Measurements from ENCODE around the gene OR7D2. TPM values are rescaled to one million over a fixed set of nuclear protein-coding genes. Genes with fewer than 3 reads are reported as not detected.
"Not testable (repeated sequence)": the region's sequence is repeated elsewhere in the genome, so short reads cannot be mapped to it uniquely, and the experiment has no call there.

OR7D2 gene
- not detected in 2 replicates for total RNA-seq (2014; rRNA removed; shearing (Covaris generic))

GRCh38 chr19:9178901-9179300 is at the start of gene OR7D2:
OR7D2 (plus strand) TSS chr19:9178979; CDS start chr19:9185782, 6,803 bp downstream.
- DNase-seq (ENCODE audit: low read depth), result no peak

GRCh38 chr19:9130965-9131364 is 47.8 kb upstream of the OR7D2 start:
- DNase-seq (ENCODE audit: low read depth), result no peak

GRCh38 chr19:9132422-9132821 is 46.4 kb upstream of the OR7D2 start:
- peak; percentile 71 for DNase-seq (ENCODE audit: low read depth)

- DNase-seq (ENCODE audit: low read depth), result no peak
Observed at GRCh38 chr19:9139609-9140158, 39.1 kb upstream of the OR7D2 start.

GRCh38 chr19:9140159-9140874 is 38.5 kb upstream of the OR7D2 start, which contains the start of gene ZNF317:
ZNF317 (plus strand) TSS chr19:9140397; CDS start chr19:9156017, 15,620 bp downstream.
- peak; percentile 94 for DNase-seq (ENCODE audit: low read depth)

GRCh38 chr19:9144920-9145319 is 33.9 kb upstream of the OR7D2 start:
- DNase-seq (ENCODE audit: low read depth), result no peak

- DNase-seq (ENCODE audit: low read depth), result no peak
Observed at GRCh38 chr19:9146882-9147281, 31.9 kb upstream of the OR7D2 start.

GRCh38 chr19:9148697-9149096 is 30.1 kb upstream of the OR7D2 start:
- DNase-seq (ENCODE audit: low read depth), result no peak

- DNase-seq (ENCODE audit: low read depth), result no peak
Observed at GRCh38 chr19:9149997-9150396, 28.8 kb upstream of the OR7D2 start.

GRCh38 chr19:9150650-9151049 is 28.1 kb upstream of the OR7D2 start:
- no peak for DNase-seq (ENCODE audit: low read depth)

- DNase-seq (ENCODE audit: low read depth), result no peak
Observed at GRCh38 chr19:9151367-9151766, 27.4 kb upstream of the OR7D2 start.

GRCh38 chr19:9155591-9155990 is 23.2 kb upstream of the OR7D2 start:
- DNase-seq (ENCODE audit: low read depth), result no peak

- DNase-seq (ENCODE audit: low read depth), result no peak
Observed at GRCh38 chr19:9156304-9156703, 22.5 kb upstream of the OR7D2 start.

- DNase-seq (ENCODE audit: low read depth), result no peak
Observed at GRCh38 chr19:9159891-9160290, 18.9 kb upstream of the OR7D2 start.

- no peak for DNase-seq (ENCODE audit: low read depth)
Observed at GRCh38 chr19:9161427-9161826, 17.4 kb upstream of the OR7D2 start.

- DNase-seq (ENCODE audit: low read depth), result no peak
Observed at GRCh38 chr19:9165261-9165660, 13.5 kb upstream of the OR7D2 start.

GRCh38 chr19:9166846-9167245 is 11.9 kb upstream of the OR7D2 start:
- DNase-seq (ENCODE audit: low read depth), result no peak

GRCh38 chr19:9171393-9171991 is 7.3 kb upstream of the OR7D2 start:
- no peak for DNase-seq (ENCODE audit: low read depth)

GRCh38 chr19:9175326-9175725 is 3.5 kb upstream of the OR7D2 start:
- no peak for DNase-seq (ENCODE audit: low read depth)

GRCh38 chr19:9183000-9183399 is 4.2 kb downstream of the OR7D2 start:
- no peak for DNase-seq (ENCODE audit: low read depth)

GRCh38 chr19:9187191-9187590 is 8.4 kb downstream of the OR7D2 start:
- no peak for DNase-seq (ENCODE audit: low read depth)

GRCh38 chr19:9189535-9189934 is 10.8 kb downstream of the OR7D2 start:
- no peak for DNase-seq (ENCODE audit: low read depth)

- not testable (repeated sequence) for DNase-seq (ENCODE audit: low read depth)
Observed at GRCh38 chr19:9198044-9198443, 19.3 kb downstream of the OR7D2 start.
